Esophagus muscularis mucosa (tissue), 4 donors: ENCODE data around the gene RASL11A. TPM values are rescaled to one million over a fixed set of nuclear protein-coding genes. Genes with fewer than 3 reads are reported as not detected.

Experiments used
- DNase-seq: peaks from one replicate; pipeline ENCODE4 v3.0.0-alpha.2; 2017; ENCODE audit errors: extremely low spot score
- H3K27ac ChIP-seq, 4 donors: fragments of 200-600 bp; sonication (generic); replicated peaks in 1 of 4; 1 replicate in 3 of 4; 2 replicates in 1 of 4; pipeline ENCODE4 v1.5.1; 2016 to 2019; ENCODE audit warnings: mild to moderate bottlenecking in 1 of 4
- H3K27me3 ChIP-seq, 4 donors: fragments of 200-600 bp; sonication (generic); one replicate each; pipeline versions ENCODE4 v1.5.1 to v1.6.0; 2016 to 2019
- H3K36me3 ChIP-seq, 4 donors: fragments of 200-600 bp; sonication (generic); one replicate each; pipeline ENCODE4 v1.5.1; 2016 to 2019
- H3K4me1 ChIP-seq, 4 donors: fragments of 200-600 bp; sonication (generic); one replicate each; pipeline ENCODE4 v1.5.1; 2016 to 2019
- H3K4me3 ChIP-seq, 4 donors: fragments of 200-600 bp; sonication (generic); 1 replicate in 2 of 4; 2 replicates in 2 of 4; pipeline ENCODE4 v1.5.1; 2016 to 2019; ENCODE audit warnings: mild to moderate bottlenecking in 4 of 4, moderate library complexity in 1 of 4
- H3K9me3 ChIP-seq, 4 donors: fragments of 200-600 bp; sonication (generic); 1 replicate in 3 of 4; 2 replicates in 1 of 4; pipeline ENCODE4 v1.5.1; 2016 to 2019
- EP300 ChIP-seq: sonication (generic); formaldehyde crosslinking; IDR thresholded peaks from one replicate; pipeline ENCODE4 v1.6.1; 2017; ENCODE audit warnings: antibody characterized with exemption
- POLR2A ChIP-seq: fragments of 450-650 bp; IDR thresholded peaks from one replicate; pipeline ENCODE4 v1.6.1; 2017; ENCODE audit warnings: antibody characterized with exemption, moderate library complexity, mild to moderate bottlenecking, low read depth
- POLR2AphosphoS5 ChIP-seq, 2 donors: sonication (generic); formaldehyde crosslinking; IDR thresholded peaks; one replicate each; pipeline ENCODE4 v1.6.1; 2017; ENCODE audit warnings: antibody characterized with exemption in 2 of 2
- WGBS: methylation state at CpG from one replicate; pipeline ENCODE4 v1.1.5; 2018; 5-methylcytosine and 5-hydroxymethylcytosine counted together
- intact Hi-C: fragments of 100-400 bp; cut with DNase I; formaldehyde crosslinking; loops from one replicate; pipeline ENCODE4 v1.15.1; 2023
- total RNA-seq, 4 donors: library from RNA; depleted of rRNA; stranded (reverse); fragments of >200 nt; gene quantifications; one replicate each; pipeline versions ENCODE4 v1.1.0 to v1.2.1, GENCODE V29; 2016
- TF ChIP-seq, protein P1 (sequence below), 3 experiments: fragments of 200-600 bp in 2 of 3; fragments of 450-650 bp in 1 of 3; sonication (generic) in 2 of 3; IDR thresholded peaks; one replicate each; pipeline ENCODE4 v1.5.1; 2017 to 2019; ENCODE audit warnings: antibody characterized with exemption in 3 of 3, mild to moderate bottlenecking in 2 of 3, moderate library complexity in 1 of 3

RASL11A gene
- total RNA-seq, 4 donors from 2014 or later = 11.2 to 98.9 (median 41.1) TPM

GRCh38 chr13:27251166-27252091 lies 19.2 kb upstream of the RASL11A start, which contains the start of gene RPL21:
Gene RPL21 (plus strand): TSS chr13:27251558. CDS start chr13:27253777, 2,219 bp downstream.
- intact Hi-C loops = loop anchor here (5.0 kb wide), 2 partner anchors 79 to 106 kb away; partner anchors contain the start of gene USP12
- H3K27me3 ChIP-seq = no peaks in the 10 kb centered on the region
- peaks cover 13 to 28% (median 21%) of the 10 kb centered on the region in 4 donors for H3K36me3 ChIP-seq
- under 1% methylated on average over 59 of the region's 69 CpGs for WGBS
- peak within 1 kb of the TSS; percentile 75 to 86 (median 80) for H3K4me3 ChIP-seq
- H3K4me1 ChIP-seq = peaks cover 34 to 52% (median 46%) of the 10 kb centered on the region in 4 donors
- no peaks in the 10 kb centered on the region for H3K9me3 ChIP-seq
- H3K27ac ChIP-seq = peak within 1 kb of the TSS; percentile 90 to 96 (median 95)
- TF ChIP-seq POLR2A = peak; percentile 86
- TF ChIP-seq EP300 = peak; percentile 83
- peak; percentile 94 to 98 for TF ChIP-seq POLR2AphosphoS5 (IDR thresholded peaks at IDR 0.05)
- TF ChIP-seq, protein P1, sequence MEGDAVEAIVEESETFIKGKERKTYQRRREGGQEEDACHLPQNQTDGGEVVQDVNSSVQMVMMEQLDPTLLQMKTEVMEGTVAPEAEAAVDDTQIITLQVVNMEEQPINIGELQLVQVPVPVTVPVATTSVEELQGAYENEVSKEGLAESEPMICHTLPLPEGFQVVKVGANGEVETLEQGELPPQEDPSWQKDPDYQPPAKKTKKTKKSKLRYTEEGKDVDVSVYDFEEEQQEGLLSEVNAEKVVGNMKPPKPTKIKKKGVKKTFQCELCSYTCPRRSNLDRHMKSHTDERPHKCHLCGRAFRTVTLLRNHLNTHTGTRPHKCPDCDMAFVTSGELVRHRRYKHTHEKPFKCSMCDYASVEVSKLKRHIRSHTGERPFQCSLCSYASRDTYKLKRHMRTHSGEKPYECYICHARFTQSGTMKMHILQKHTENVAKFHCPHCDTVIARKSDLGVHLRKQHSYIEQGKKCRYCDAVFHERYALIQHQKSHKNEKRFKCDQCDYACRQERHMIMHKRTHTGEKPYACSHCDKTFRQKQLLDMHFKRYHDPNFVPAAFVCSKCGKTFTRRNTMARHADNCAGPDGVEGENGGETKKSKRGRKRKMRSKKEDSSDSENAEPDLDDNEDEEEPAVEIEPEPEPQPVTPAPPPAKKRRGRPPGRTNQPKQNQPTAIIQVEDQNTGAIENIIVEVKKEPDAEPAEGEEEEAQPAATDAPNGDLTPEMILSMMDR (IDR thresholded peaks at IDR 0.05) = no peak
- peak; percentile 99 for DNase-seq

DNA sequence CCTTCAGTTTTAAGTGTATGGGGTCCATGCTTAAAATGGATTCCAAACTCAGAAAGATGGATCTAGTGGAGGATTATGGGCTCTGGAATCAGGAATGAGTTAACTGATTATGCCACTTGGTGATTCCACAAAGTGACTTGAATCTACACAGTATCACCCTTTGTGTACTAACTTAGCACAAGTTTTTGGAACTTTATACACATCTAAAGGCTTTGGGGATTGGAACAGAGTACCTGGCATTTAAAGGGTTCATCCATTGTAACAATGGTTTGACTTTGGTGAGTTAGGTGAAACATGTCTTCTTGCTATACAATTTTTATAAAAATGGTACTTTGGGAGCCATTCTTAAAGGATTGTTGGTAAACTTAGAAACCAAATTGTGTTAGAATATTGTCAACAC lies 18.2 kb upstream of the RASL11A start:
- Histone ChIP-seq H3K27ac (peak overlapping the region; percentile 90 to 96 (median 95)), H3K36me3 (peaks cover 21 to 39% (median 32%) of the 10 kb centered on the region in 4 donors), H3K4me1 (peaks cover 34 to 61% (median 46%) of the 10 kb centered on the region in 4 donors), H3K27me3 (no peaks in the 10 kb centered on the region), H3K9me3 (no peaks in the 10 kb centered on the region), H3K4me3 (peak overlapping the region; percentile 75 to 86 (median 80))
- intact Hi-C loops = loop anchor here (5.0 kb wide), 2 partner anchors 80 to 105 kb away; partner anchors contain the start of gene USP12
- DNase-seq = no peak
- TF ChIP-seq POLR2AphosphoS5 (IDR thresholded peaks at IDR 0.05) (no peak), EP300 (no peak), POLR2A (no peak)
- TF ChIP-seq, protein P1 (IDR thresholded peaks at IDR 0.05) = no peak

- 90% methylated on average over 3 of the region's 3 CpGs for WGBS
- DNase-seq = no peak
- Histone ChIP-seq H3K4me3 (no peak overlapping the region), H3K4me1 (peaks cover 27 to 53% (median 45%) of the 10 kb centered on the region in 4 donors), H3K27me3 (no peaks in the 10 kb centered on the region), H3K27ac (no peak overlapping the region), H3K36me3 (peaks cover 26 to 73% (median 55%) of the 10 kb centered on the region in 4 donors), H3K9me3 (no peaks in the 10 kb centered on the region)
- intact Hi-C loops = no loop called here
- TF ChIP-seq, protein P1 (IDR thresholded peaks at IDR 0.05) = no peak
- TF ChIP-seq EP300 (no peak), POLR2AphosphoS5 (IDR thresholded peaks at IDR 0.05) (no peak), POLR2A (no peak)
These were observed 13.4 kb upstream of the RASL11A start for GRCh38 chr13:27257233-27257568.

DNA sequence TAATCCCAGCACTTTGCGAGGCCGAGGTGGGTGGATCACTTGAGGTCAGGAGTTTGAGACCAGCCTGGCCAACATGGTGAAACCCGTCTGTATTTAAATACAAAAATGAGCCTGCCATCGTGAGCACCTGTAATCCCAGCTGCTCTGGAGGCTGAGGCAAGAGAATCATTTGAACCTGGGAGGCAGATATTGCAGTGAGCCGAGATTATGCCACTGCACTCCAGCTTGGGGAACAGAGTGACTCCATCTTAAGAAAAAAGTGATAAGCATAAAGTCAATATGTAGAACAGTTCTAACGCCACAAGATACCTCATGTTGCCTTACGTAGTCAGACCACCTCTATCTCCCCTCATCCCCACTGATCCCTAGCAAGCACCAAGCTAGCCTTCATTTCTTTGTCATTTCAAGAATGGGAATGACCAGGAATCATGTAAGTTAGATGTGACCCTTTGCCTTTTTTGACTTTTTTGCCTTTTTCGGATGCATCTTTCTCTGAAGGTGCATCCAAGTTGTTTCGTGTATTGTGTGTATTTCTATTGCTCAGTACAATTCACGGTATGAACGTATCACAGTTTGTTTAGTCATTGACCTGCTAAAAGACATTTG lies 12.9 kb upstream of the RASL11A start:
- 88% methylated on average over 10 of the region's 11 CpGs for WGBS
- intact Hi-C loops = no loop called here
- H3K9me3 ChIP-seq = no peaks in the 10 kb centered on the region
- no peak for DNase-seq
- no peaks in the 10 kb centered on the region for H3K27me3 ChIP-seq
- H3K4me3 ChIP-seq = no peak overlapping the region
- TF ChIP-seq EP300 = no peak
- TF ChIP-seq POLR2AphosphoS5 (IDR thresholded peaks at IDR 0.05) = peak in 1 of 2 donors; percentile 19
- H3K36me3 ChIP-seq = peaks cover 26 to 78% (median 57%) of the 10 kb centered on the region in 4 donors
- peaks cover 21 to 48% (median 40%) of the 10 kb centered on the region in 4 donors for H3K4me1 ChIP-seq
- no peak overlapping the region for H3K27ac ChIP-seq
